Bone marrow (tissue), 2 donors: ENCODE data around the gene FOXP1.

Source experiments
- DNase-seq, 2 donors: peaks; one replicate each; lab custom pipeline; 2025; lab: John Stamatoyannopoulos, UW

Gene FOXP1

GRCh38 chr3:71264840-71265239, 318.7 kb downstream of the FOXP1 start:
- no peak for DNase-seq

- no peak for DNase-seq
These were observed 320.9 kb downstream of the FOXP1 start for GRCh38 chr3:71262364-71263265.

- no peak for DNase-seq
These were observed 322.7 kb downstream of the FOXP1 start for GRCh38 chr3:71260782-71261181.

- DNase-seq, result no peak
These were observed 325.0 kb downstream of the FOXP1 start for GRCh38 chr3:71258526-71258925.

- no peak for DNase-seq
These were observed 325.4 kb downstream of the FOXP1 start for GRCh38 chr3:71258116-71258515.

GRCh38 chr3:71255498-71255897, 328.0 kb downstream of the FOXP1 start:
- DNase-seq, result no peak

GRCh38 chr3:71254281-71255057, 329.1 kb downstream of the FOXP1 start:
- no peak for DNase-seq

GRCh38 chr3:71253169-71253568, 330.4 kb downstream of the FOXP1 start:
- no peak for DNase-seq

- no peak for DNase-seq
These were observed 331.1 kb downstream of the FOXP1 start for GRCh38 chr3:71252466-71252865.

- no peak for DNase-seq
These were observed 332.3 kb downstream of the FOXP1 start for GRCh38 chr3:71251156-71251775.

- DNase-seq, result no peak
These were observed 333.5 kb downstream of the FOXP1 start for GRCh38 chr3:71250026-71250425.

- no peak for DNase-seq
These were observed 335.6 kb downstream of the FOXP1 start for GRCh38 chr3:71247958-71248335.

- DNase-seq, result no peak
These were observed 336.1 kb downstream of the FOXP1 start for GRCh38 chr3:71247221-71247957.

- no peak for DNase-seq
These were observed 337.3 kb downstream of the FOXP1 start for GRCh38 chr3:71245971-71246880.

- no peak for DNase-seq
These were observed 338.6 kb downstream of the FOXP1 start for GRCh38 chr3:71244826-71245488.

GRCh38 chr3:71244153-71244825, 339.2 kb downstream of the FOXP1 start:
- no peak for DNase-seq

GRCh38 chr3:71243229-71243628, 340.3 kb downstream of the FOXP1 start:
- no peak for DNase-seq

GRCh38 chr3:71241981-71242560, 341.5 kb downstream of the FOXP1 start:
- DNase-seq, result no peak

GRCh38 chr3:71241246-71241901, 342.2 kb downstream of the FOXP1 start:
- no peak for DNase-seq
